ENCODE results near the gene SPEF1. TPM values are rescaled to one million over a fixed set of nuclear protein-coding genes. Genes with fewer than 3 reads are reported as not detected.

The SPEF1 gene
- total and polyA plus RNA-seq, 2 of the 13 experiments (the other 11 are each of a cell fraction or from before 2014, with no cell fraction given), result 0.11 to 0.27 TPM

DNA sequence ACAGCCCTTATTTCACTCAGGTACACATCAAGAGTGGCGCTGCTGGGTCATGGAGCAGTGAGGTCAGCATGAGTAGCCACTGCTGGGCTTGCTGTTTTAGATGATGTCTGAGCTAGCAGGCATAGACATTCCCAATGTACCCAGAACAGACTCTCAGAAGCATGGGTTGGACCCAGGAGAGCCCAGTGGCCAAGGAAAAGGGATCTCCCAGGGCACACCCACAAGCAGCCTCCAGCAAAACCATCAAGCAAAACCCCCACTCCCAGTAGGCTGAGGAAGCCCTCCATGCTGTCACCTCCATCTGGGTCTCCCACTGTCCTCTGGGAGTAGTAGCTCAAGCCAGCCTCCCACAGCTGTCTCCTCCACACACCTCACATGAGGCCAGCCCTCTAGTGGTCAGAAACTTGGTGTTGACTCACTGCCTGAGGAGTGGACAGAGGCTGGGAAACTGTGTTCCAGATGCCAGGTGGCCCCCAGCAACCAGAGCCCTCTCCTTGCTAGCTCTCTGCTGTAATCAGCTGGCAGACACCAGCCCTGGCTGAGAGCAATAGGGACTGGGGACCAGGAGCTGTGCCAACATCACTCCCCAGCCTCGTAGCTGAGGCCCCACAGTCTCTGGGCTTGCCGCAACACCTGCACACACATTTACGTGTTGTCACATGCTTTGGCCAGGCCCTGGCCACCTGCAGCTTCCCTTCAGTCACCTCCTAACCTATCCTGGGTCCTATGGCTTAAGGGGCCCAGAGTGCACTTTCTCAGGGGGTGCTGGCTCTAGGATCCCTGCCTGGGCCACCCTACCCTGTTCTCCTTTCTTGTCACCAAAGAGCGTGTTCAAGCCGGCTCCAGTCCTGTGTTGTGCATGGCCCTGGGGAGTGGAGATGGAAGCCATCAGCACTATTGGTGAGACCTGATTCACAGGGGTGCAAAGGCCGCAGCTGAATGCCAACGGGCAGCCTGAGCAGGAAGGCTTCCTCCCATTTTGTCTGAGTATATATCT, 37.2 kb upstream of the SPEF1 start (continued):
- TF ChIP-seq JARID2 (CRISPR knock-in tag; IDR thresholded peaks at IDR 0.05; ENCODE audit: insufficient replicate concordance), result peak; percentile 25
- TF ChIP-seq ZNF616 (CRISPR knock-in tag; IDR thresholded peaks at IDR 0.05; ENCODE audit: low read depth), result 0 out of 2 replicates have a peak, but pooled peaks have one; percentile 29
- 0 out of 2 replicates have a peak, but pooled peaks have one; percentile 66 for TF ChIP-seq CHCHD3 (CRISPR knock-in tag; IDR thresholded peaks at IDR 0.05)
- TF ChIP-seq, protein P1, sequence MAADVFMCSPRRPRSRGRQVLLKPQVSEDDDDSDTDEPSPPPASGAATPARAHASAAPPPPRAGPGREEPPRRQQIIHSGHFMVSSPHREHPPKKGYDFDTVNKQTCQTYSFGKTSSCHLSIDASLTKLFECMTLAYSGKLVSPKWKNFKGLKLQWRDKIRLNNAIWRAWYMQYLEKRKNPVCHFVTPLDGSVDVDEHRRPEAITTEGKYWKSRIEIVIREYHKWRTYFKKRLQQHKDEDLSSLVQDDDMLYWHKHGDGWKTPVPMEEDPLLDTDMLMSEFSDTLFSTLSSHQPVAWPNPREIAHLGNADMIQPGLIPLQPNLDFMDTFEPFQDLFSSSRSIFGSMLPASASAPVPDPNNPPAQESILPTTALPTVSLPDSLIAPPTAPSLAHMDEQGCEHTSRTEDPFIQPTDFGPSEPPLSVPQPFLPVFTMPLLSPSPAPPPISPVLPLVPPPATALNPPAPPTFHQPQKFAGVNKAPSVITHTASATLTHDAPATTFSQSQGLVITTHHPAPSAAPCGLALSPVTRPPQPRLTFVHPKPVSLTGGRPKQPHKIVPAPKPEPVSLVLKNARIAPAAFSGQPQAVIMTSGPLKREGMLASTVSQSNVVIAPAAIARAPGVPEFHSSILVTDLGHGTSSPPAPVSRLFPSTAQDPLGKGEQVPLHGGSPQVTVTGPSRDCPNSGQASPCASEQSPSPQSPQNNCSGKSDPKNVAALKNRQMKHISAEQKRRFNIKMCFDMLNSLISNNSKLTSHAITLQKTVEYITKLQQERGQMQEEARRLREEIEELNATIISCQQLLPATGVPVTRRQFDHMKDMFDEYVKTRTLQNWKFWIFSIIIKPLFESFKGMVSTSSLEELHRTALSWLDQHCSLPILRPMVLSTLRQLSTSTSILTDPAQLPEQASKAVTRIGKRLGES (CRISPR knock-in tag; IDR thresholded peaks at IDR 0.05; ENCODE audit: borderline replicate concordance), result no peak
- TF ChIP-seq ZNF235 (CRISPR knock-in tag; IDR thresholded peaks at IDR 0.05; ENCODE audit: borderline replicate concordance), result no peak
- TF ChIP-seq TAF15 (IDR thresholded peaks at IDR 0.05; ENCODE audit: low read depth, low read length, poor library complexity, severe bottlenecking), result no peak
- TF ChIP-seq ZFP37 (CRISPR knock-in tag; IDR thresholded peaks at IDR 0.05; ENCODE audit: borderline replicate concordance), result no peak
- TF ChIP-seq, protein P2, sequence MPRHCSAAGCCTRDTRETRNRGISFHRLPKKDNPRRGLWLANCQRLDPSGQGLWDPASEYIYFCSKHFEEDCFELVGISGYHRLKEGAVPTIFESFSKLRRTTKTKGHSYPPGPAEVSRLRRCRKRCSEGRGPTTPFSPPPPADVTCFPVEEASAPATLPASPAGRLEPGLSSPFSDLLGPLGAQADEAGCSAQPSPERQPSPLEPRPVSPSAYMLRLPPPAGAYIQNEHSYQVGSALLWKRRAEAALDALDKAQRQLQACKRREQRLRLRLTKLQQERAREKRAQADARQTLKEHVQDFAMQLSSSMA (CRISPR knock-in tag; IDR thresholded peaks at IDR 0.05), result peak; percentile 81; the same call in 1 of the 2 replicates
- peak; percentile 86 for TF ChIP-seq FOXC1 (CRISPR knock-in tag; IDR thresholded peaks at IDR 0.05; ENCODE audit: borderline replicate concordance)
- TF ChIP-seq CC2D1A (CRISPR knock-in tag; IDR thresholded peaks at IDR 0.05), result no peak
- no peak for TF ChIP-seq XBP1 (CRISPR knock-in tag; IDR thresholded peaks at IDR 0.05)
- TF ChIP-seq ZSCAN12 (CRISPR knock-in tag; IDR thresholded peaks at IDR 0.05), result no peak
- peak; percentile 86; the same call in 1 of the 2 replicates for TF ChIP-seq YEATS2 (CRISPR knock-in tag; IDR thresholded peaks at IDR 0.05; ENCODE audit: borderline replicate concordance)
- peak; percentile 75 for TF ChIP-seq ZNF12 (CRISPR knock-in tag; IDR thresholded peaks at IDR 0.05)
- TF ChIP-seq, protein P3, sequence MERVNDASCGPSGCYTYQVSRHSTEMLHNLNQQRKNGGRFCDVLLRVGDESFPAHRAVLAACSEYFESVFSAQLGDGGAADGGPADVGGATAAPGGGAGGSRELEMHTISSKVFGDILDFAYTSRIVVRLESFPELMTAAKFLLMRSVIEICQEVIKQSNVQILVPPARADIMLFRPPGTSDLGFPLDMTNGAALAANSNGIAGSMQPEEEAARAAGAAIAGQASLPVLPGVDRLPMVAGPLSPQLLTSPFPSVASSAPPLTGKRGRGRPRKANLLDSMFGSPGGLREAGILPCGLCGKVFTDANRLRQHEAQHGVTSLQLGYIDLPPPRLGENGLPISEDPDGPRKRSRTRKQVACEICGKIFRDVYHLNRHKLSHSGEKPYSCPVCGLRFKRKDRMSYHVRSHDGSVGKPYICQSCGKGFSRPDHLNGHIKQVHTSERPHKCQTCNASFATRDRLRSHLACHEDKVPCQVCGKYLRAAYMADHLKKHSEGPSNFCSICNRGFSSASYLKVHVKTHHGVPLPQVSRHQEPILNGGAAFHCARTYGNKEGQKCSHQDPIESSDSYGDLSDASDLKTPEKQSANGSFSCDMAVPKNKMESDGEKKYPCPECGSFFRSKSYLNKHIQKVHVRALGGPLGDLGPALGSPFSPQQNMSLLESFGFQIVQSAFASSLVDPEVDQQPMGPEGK (CRISPR knock-in tag; IDR thresholded peaks at IDR 0.05), result peak; percentile 95
- peak; percentile 56; the same call in 1 of the 2 replicates for TF ChIP-seq ISL2 (CRISPR knock-in tag; IDR thresholded peaks at IDR 0.05)
- TF ChIP-seq MBD4 (IDR thresholded peaks at IDR 0.05; ENCODE audit: borderline replicate concordance, low read length), result no peak
- no peak for TF ChIP-seq ATM (IDR thresholded peaks at IDR 0.05; ENCODE audit: borderline replicate concordance)
- TF ChIP-seq ZFY (CRISPR knock-in tag; IDR thresholded peaks at IDR 0.05), result peak; percentile 71
- TF ChIP-seq, protein P4, sequence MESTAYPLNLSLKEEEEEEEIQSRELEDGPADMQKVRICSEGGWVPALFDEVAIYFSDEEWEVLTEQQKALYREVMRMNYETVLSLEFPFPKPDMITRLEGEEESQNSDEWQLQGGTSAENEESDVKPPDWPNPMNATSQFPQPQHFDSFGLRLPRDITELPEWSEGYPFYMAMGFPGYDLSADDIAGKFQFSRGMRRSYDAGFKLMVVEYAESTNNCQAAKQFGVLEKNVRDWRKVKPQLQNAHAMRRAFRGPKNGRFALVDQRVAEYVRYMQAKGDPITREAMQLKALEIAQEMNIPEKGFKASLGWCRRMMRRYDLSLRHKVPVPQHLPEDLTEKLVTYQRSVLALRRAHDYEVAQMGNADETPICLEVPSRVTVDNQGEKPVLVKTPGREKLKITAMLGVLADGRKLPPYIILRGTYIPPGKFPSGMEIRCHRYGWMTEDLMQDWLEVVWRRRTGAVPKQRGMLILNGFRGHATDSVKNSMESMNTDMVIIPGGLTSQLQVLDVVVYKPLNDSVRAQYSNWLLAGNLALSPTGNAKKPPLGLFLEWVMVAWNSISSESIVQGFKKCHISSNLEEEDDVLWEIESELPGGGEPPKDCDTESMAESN (CRISPR knock-in tag; conservative IDR thresholded peaks at IDR 0.05), result peak; percentile 80; the same call in 1 of the 2 replicates
- no peak for TF ChIP-seq NR2F2 (IDR thresholded peaks at IDR 0.05; ENCODE audit: borderline replicate concordance, low read depth)
